Esophagus muscularis mucosa (tissue), 4 donors: ENCODE measurements around the gene GGT7. TPM values are rescaled to one million over a fixed set of nuclear protein-coding genes. Genes with fewer than 3 reads are reported as not detected.

ENCODE experiments used
- DNase-seq: peaks from one replicate; pipeline ENCODE4 v3.0.0-alpha.2; 2017; ENCODE audit errors: extremely low spot score
- H3K27ac ChIP-seq, 4 donors: fragments of 200-600 bp; sonication (generic); replicated peaks in 1 of 4; 1 replicate in 3 of 4; 2 replicates in 1 of 4; pipeline ENCODE4 v1.5.1; 2016 to 2019; ENCODE audit warnings: mild to moderate bottlenecking in 1 of 4
- H3K27me3 ChIP-seq, 4 donors: fragments of 200-600 bp; sonication (generic); one replicate each; pipeline versions ENCODE4 v1.5.1 to v1.6.0; 2016 to 2019
- H3K36me3 ChIP-seq, 4 donors: fragments of 200-600 bp; sonication (generic); one replicate each; pipeline ENCODE4 v1.5.1; 2016 to 2019
- H3K4me1 ChIP-seq, 4 donors: fragments of 200-600 bp; sonication (generic); one replicate each; pipeline ENCODE4 v1.5.1; 2016 to 2019
- H3K4me3 ChIP-seq, 4 donors: fragments of 200-600 bp; sonication (generic); 1 replicate in 2 of 4; 2 replicates in 2 of 4; pipeline ENCODE4 v1.5.1; 2016 to 2019; ENCODE audit warnings: mild to moderate bottlenecking in 4 of 4, moderate library complexity in 1 of 4
- H3K9me3 ChIP-seq, 4 donors: fragments of 200-600 bp; sonication (generic); 1 replicate in 3 of 4; 2 replicates in 1 of 4; pipeline ENCODE4 v1.5.1; 2016 to 2019
- CTCF ChIP-seq, 3 experiments: fragments of 200-600 bp in 2 of 3; fragments of 450-650 bp in 1 of 3; sonication (generic) in 2 of 3; IDR thresholded peaks; one replicate each; pipeline ENCODE4 v1.5.1; 2017 to 2019; ENCODE audit warnings: antibody characterized with exemption in 3 of 3, mild to moderate bottlenecking in 2 of 3, moderate library complexity in 1 of 3
- EP300 ChIP-seq: sonication (generic); formaldehyde crosslinking; IDR thresholded peaks from one replicate; pipeline ENCODE4 v1.6.1; 2017; ENCODE audit warnings: antibody characterized with exemption
- POLR2A ChIP-seq: fragments of 450-650 bp; IDR thresholded peaks from one replicate; pipeline ENCODE4 v1.6.1; 2017; ENCODE audit warnings: antibody characterized with exemption, moderate library complexity, mild to moderate bottlenecking, low read depth
- POLR2AphosphoS5 ChIP-seq, 2 donors: sonication (generic); formaldehyde crosslinking; IDR thresholded peaks; one replicate each; pipeline ENCODE4 v1.6.1; 2017; ENCODE audit warnings: antibody characterized with exemption in 2 of 2
- WGBS: methylation state at CpG from one replicate; pipeline ENCODE4 v1.1.5; 2018; 5-methylcytosine and 5-hydroxymethylcytosine counted together
- intact Hi-C: fragments of 100-400 bp; cut with DNase I; formaldehyde crosslinking; loops from one replicate; pipeline ENCODE4 v1.15.1; 2023
- total RNA-seq, 4 donors: library from RNA; depleted of rRNA; stranded (reverse); fragments of >200 nt; gene quantifications; one replicate each; pipeline versions ENCODE4 v1.1.0 to v1.2.1, GENCODE V29; 2016

GGT7 gene
- total RNA-seq = 10 to 100 TPM in 1 of 4 donors, 1 to 10 TPM in 3; 7.6 to 11.9 (median 9.4) TPM

GRCh38 chr20:34872622-34873224 lies at the start of gene GGT7:
GGT7 (minus strand) TSS chr20:34872856; CDS start chr20:34872815, 41 bp downstream.
- DNase-seq = peak; percentile 93
- intact Hi-C loops = loop anchor here (1.0 to 5.0 kb wide), 3 partner anchors 40 to 220 kb away; partner anchors contain the start of gene TRPC4AP
- H3K4me1 ChIP-seq = peaks cover 24 to 62% (median 52%) of the 10 kb centered on the region in 4 donors
- peak within 1 kb of the TSS; percentile 80 to 87 (median 82) for H3K27ac ChIP-seq
- H3K27me3 ChIP-seq = no peaks in the 10 kb centered on the region
- H3K36me3 ChIP-seq = no peaks in the 10 kb centered on the region
- peak within 1 kb of the TSS; percentile 72 to 88 (median 80) for H3K4me3 ChIP-seq
- 3% methylated on average over 28 of the region's 52 CpGs for WGBS
- TF ChIP-seq POLR2A = peak; percentile 50
- TF ChIP-seq POLR2AphosphoS5 (IDR thresholded peaks at IDR 0.05) = peak; percentile 84
- TF ChIP-seq CTCF (IDR thresholded peaks at IDR 0.05) = peak; percentile 78 to 80 (median 79)
- TF ChIP-seq EP300 = no peak
- no peaks in the 10 kb centered on the region for H3K9me3 ChIP-seq

DNA sequence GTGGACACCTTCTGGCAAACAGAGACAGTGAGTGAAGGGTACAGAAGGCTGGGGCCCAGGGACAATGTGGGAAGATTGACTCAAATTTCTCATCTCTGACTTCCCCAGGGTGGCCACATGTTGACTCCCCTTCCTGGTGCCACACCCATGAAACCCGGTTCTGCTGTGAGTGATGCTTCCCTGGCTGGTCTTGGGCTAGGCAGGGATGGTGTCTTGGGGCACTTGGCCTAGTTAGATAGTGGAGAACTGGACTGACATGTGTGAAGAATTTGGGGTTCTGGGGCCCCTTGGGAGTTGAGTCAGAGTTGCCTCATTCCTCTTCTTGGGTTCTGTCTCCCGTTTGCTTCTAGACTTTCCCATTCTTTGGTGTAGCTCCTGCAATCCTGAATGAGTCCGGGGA lies 48.8 kb upstream of the GGT7 start:
- DNase-seq = no peak
- 89% methylated on average over 2 of the region's 3 CpGs for WGBS
- Histone ChIP-seq H3K9me3 (no peaks in the 10 kb centered on the region), H3K4me1 (peaks cover 12 to 20% (median 15%) of the 10 kb centered on the region in 4 donors), H3K27me3 (no peaks in the 10 kb centered on the region), H3K4me3 (no peak overlapping the region), H3K27ac (peak overlapping the region in 3 of 4 donors; percentile 46 to 75 (median 56)), H3K36me3 (peaks cover 14 to 67% (median 44%) of the 10 kb centered on the region in 4 donors)
- intact Hi-C loops = no loop called here
- TF ChIP-seq POLR2A (no peak), CTCF (IDR thresholded peaks at IDR 0.05) (no peak), POLR2AphosphoS5 (IDR thresholded peaks at IDR 0.05) (no peak), EP300 (no peak)

- peaks cover 12 to 20% (median 18%) of the 10 kb centered on the region in 4 donors for H3K4me1 ChIP-seq
- DNase-seq = no peak
- H3K9me3 ChIP-seq = no peaks in the 10 kb centered on the region
- peaks cover 2 to 53% (median 30%) of the 10 kb centered on the region in 4 donors for H3K36me3 ChIP-seq
- no peak overlapping the region for H3K4me3 ChIP-seq
- intact Hi-C loops = no loop called here
- no peaks in the 10 kb centered on the region for H3K27me3 ChIP-seq
- TF ChIP-seq POLR2A (no peak), POLR2AphosphoS5 (IDR thresholded peaks at IDR 0.05) (no peak), EP300 (no peak), CTCF (IDR thresholded peaks at IDR 0.05) (no peak)
- no peak overlapping the region for H3K27ac ChIP-seq
Measured at GRCh38 chr20:34920055-34920454, 47.4 kb upstream of the GGT7 start.

DNA sequence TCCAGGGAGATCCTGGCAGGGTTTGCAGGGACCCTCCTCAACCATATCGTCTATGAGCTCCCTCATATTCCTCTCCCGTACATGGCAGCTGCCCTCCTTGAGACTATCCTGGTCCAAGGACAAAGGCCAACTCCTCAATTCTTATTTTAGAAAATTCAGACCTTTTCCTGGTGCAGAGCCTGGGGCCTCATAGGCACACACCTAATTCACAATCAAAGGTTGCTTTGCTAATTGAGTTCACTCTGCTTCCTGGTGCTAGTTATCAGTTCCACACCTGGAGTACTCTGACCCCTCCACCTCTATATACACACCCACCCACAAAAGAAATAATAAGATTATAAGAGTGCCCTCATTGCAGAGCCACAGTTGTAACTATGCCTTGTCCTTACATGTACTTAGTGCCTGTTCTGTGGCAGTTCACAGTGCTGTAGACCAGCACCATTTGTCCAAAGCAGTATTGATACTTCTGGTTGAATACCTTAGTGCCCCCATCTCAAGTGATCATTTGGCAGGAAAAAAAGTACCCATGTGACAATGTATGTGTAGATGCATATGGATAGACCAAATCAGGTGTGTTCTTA lies 44.2 kb upstream of the GGT7 start:
- DNase-seq = no peak
- Histone ChIP-seq H3K4me3 (no peak overlapping the region), H3K9me3 (no peaks in the 10 kb centered on the region), H3K36me3 (peaks cover 0 to 40% (median 22%) of the 10 kb centered on the region in 4 donors), H3K27ac (no peak overlapping the region), H3K4me1 (peaks cover 0 to 31% (median 3%) of the 10 kb centered on the region in 4 donors), H3K27me3 (no peaks in the 10 kb centered on the region)
- no peak for TF ChIP-seq POLR2AphosphoS5 (IDR thresholded peaks at IDR 0.05)
- no peak for TF ChIP-seq CTCF (IDR thresholded peaks at IDR 0.05)
- TF ChIP-seq EP300 = no peak
- no peak for TF ChIP-seq POLR2A
- 79% methylated on average over 2 of the region's 2 CpGs for WGBS
- intact Hi-C loops = no loop called here
